Astrocyte (in vitro differentiated cells and primary cell): ENCODE data around the gene TTC12.

Experiments used
- EZH2 ChIP-seq: IDR thresholded peaks from 2 replicates; pipeline ENCODE4 v1.6.1; 2012; ENCODE audit warnings: mild to moderate bottlenecking, low read length, inconsistent platforms; ENCODE audit not compliant: insufficient read depth
- TF ChIP-seq, protein P1 (sequence below): IDR thresholded peaks from 2 replicates; pipeline ENCODE4 v1.5.1; 2011; ENCODE audit warnings: low read depth, mild to moderate bottlenecking, inconsistent platforms, low read length, moderate library complexity; ENCODE audit not compliant: insufficient read depth

DNA sequence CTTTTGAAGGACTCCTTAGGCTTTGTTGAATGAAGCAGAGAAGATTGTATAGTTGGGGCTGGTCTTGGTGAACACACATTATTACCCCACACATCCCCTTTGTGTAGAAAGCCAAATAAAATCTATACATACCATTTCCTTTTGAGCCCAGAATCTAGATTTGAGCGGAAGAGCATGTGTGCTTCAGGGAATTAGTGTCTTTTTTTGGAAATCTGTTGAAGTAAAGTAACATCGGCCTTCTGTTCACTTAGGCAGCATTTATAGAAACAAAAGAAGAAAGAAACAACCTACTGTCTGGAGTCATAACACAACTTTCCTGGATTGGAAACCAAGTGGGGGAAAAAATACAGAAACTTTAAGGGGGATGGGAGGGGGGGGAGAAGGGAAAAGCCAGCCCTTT lies 37.9 kb upstream of the TTC12 start:
- TF ChIP-seq EZH2: no peak
- TF ChIP-seq, protein P1, sequence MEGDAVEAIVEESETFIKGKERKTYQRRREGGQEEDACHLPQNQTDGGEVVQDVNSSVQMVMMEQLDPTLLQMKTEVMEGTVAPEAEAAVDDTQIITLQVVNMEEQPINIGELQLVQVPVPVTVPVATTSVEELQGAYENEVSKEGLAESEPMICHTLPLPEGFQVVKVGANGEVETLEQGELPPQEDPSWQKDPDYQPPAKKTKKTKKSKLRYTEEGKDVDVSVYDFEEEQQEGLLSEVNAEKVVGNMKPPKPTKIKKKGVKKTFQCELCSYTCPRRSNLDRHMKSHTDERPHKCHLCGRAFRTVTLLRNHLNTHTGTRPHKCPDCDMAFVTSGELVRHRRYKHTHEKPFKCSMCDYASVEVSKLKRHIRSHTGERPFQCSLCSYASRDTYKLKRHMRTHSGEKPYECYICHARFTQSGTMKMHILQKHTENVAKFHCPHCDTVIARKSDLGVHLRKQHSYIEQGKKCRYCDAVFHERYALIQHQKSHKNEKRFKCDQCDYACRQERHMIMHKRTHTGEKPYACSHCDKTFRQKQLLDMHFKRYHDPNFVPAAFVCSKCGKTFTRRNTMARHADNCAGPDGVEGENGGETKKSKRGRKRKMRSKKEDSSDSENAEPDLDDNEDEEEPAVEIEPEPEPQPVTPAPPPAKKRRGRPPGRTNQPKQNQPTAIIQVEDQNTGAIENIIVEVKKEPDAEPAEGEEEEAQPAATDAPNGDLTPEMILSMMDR: no peak
